CD1c-positive myeloid dendritic cell (primary cell): Measurements from ENCODE around the gene FANCM.

ENCODE experiments used
- DNase-seq: peaks from one replicate; pipeline ENCODE4 v3.0.0-alpha.2; 2016; ENCODE audit errors: extremely low spot score

FANCM gene

DNA sequence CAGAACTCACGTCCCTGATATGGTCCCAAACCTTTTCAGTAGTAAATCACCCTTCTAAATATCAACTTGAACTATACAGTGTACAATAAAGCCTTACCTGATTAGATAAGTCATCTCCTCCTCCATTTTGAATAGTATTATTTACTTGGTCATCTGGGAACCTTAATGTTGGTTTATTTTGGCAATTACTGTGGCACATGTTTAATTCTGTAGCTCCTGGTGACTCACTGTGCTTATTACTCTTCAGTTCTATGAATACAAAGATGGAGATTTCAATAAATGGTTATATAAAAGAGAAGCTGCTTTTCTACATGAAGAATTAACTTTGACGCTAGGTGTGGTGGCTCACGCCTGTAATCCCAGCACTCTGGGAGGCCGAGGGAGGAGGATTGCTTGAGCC lies 91.8 kb downstream of the FANCM start:
- DNase-seq = no peak

DNA sequence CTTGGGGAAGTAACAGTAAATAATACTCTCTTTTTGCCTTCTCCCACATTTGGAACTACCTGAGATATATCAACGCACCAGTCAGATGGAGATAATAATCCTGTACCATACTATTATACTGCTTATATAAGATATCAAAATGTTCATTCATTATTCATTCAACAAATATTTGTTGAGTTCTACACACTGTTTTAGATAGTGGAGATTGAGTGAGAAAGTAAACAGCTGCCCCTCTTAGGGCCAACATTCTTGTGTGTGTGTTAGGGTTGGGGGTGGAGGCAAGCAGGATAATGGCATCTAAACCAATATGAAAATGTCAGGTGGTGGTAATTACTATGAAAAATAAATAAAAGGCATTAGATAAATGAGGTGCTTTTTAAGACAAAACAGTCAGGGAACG lies 103.3 kb downstream of the FANCM start:
- no peak for DNase-seq

DNA sequence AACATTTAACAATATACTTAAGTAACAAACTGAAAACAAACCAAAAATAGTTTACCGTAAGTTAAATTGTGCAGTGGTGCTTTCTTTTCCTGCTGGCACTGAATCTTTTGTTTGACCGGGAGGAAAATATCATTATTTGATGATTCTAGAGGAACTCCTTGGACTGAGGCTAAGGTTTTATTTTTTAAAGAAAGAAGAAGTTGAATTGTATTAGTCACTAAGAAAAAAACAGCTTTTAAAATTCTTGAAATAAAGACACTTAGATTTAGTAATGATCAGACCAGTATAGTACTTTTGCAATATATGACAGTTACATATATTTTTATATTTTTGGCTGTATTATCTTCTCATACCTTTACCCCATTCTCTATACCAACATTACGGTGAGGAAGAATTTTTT lies 107.0 kb downstream of the FANCM start:
- peak; percentile 40 for DNase-seq

DNA sequence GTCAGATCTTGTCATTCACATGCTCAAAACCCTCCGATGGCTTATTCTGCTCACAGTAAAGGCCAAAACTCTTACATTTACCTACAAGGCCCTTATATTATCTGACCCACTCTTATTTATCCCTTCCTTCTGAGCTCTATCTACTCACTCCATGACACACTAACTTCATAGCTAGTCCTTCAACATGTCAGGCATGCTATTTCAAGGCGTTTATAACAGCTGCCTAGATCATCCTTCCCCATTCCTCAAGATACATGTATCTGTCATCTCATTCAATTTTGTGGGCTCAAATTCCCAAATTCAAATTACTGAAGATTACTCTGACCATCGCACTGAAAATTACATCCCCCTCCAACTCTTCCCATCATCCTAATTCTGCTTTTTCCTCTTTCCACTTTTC lies 110.4 kb downstream of the FANCM start:
- DNase-seq = no peak

DNA sequence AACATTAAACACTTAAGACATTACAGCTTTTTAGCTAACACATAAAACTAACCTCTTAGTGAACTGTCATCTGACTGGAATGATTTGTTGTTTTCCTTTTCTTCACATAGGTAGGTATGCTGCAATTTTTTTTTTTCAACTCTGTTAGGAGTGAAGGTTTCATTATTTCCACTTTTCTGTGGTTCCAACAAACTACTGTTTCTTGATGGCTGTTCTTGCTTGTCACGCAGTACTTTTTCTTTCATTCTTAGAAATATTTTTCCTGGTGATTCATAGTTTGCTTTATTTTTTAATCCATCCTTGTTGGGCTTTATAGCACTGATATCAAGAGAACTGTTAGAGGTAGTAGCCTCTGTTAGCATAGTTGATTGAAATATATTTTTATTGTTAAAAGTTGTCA lies 111.0 kb downstream of the FANCM start:
- no peak for DNase-seq

DNA sequence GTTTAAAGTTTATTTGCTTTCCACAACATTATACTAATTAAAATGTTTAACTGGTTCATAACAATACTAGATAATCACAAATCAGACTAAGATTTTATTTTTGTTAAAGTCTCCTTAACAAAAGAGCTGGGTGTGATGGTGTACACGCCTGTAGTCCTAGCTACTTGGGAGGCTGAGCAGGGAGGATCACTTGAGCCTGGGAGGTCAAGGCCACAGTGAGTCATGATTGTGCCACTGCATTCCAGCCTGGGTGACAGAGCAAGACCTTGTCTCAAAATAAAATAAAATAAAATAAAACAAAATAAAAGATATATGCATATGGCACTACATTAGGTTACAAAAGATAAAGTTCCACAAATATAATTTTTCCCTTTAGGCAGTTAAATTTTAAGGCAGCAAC lies 111.7 kb downstream of the FANCM start:
- DNase-seq = no peak

DNA sequence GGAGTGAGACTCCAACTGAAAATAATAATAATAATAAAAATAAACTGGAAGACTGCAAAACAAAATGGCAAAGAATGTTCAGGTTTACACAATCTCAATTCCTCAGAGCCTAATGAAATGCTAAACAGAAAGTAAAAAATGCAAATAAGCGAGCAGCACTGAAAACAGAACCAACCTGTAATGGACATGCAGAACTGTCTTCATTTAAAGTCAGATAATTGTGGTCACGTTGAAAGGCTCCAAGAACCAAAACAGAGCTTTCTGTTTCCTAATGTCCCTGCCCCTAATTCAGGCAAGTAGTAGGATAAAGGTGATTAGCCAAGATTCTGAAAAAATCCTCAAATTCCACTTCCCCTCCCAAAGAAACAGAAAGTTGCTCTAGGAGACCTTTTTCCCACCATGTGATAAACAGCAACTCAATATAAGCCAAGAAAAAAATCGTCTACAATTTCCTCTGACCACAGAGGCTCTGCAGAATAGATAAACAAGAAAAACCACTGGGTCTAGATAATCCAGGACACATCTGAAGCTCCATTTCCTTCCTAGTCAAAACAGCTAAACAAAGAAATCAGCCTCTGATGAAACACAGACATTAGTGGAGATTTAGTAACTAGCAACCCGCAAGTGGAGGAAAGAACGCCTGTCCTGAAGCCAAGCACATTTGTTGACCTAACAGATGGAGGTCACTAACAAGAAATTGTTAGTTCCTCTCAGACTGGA lies 114.3 kb downstream of the FANCM start:
- peak; percentile 77 for DNase-seq
